ENCODE results near the gene MME.

Gene MME

GRCh38 chr3:155231792-155232191 is 151.7 kb downstream of the MME start:
- no peak for TF ChIP-seq EGR1 (IDR thresholded peaks at IDR 0.05)
- no peak for TF ChIP-seq TEAD4 (IDR thresholded peaks at IDR 0.05)
- TF ChIP-seq REST (IDR thresholded peaks at IDR 0.05; ENCODE audit: low read depth): no peak
- no peak for TF ChIP-seq CEBPB (IDR thresholded peaks at IDR 0.05)
- no peak for TF ChIP-seq YY1 (IDR thresholded peaks at IDR 0.05; ENCODE audit: low read depth)
- TF ChIP-seq TCF12 (IDR thresholded peaks at IDR 0.05; ENCODE audit: low read depth): no peak
- no peak for TF ChIP-seq FOXM1 (IDR thresholded peaks at IDR 0.05; ENCODE audit: borderline replicate concordance, low read depth)

- TF ChIP-seq CREB1 (IDR thresholded peaks at IDR 0.05; ENCODE audit: low read depth): no peak
- TF ChIP-seq RAD21 (IDR thresholded peaks at IDR 0.05; ENCODE audit: low read depth): no peak
- TF ChIP-seq CEBPB (IDR thresholded peaks at IDR 0.05): 0 out of 2 replicates have a peak, but pooled peaks have one; percentile 7
- TF ChIP-seq EGR1 (IDR thresholded peaks at IDR 0.05): no peak
These were observed 152.5 kb downstream of the MME start for GRCh38 chr3:155232605-155233004.

- TF ChIP-seq REST (IDR thresholded peaks at IDR 0.05; ENCODE audit: low read depth) (no peak), EP300 (IDR thresholded peaks at IDR 0.05; ENCODE audit: borderline replicate concordance) (no peak), USF1 (IDR thresholded peaks at IDR 0.05) (no peak), CREB1 (IDR thresholded peaks at IDR 0.05; ENCODE audit: low read depth) (no peak), FOXM1 (IDR thresholded peaks at IDR 0.05; ENCODE audit: borderline replicate concordance, low read depth) (no peak), YY1 (IDR thresholded peaks at IDR 0.05; ENCODE audit: low read depth) (no peak), EGR1 (IDR thresholded peaks at IDR 0.05) (no peak), ZBTB7A (IDR thresholded peaks at IDR 0.05; ENCODE audit: low read depth) (no peak), TEAD4 (IDR thresholded peaks at IDR 0.05) (no peak), TCF12 (IDR thresholded peaks at IDR 0.05; ENCODE audit: low read depth) (no peak), RAD21 (IDR thresholded peaks at IDR 0.05; ENCODE audit: low read depth) (no peak), NFIC (IDR thresholded peaks at IDR 0.05) (no peak), CEBPB (IDR thresholded peaks at IDR 0.05) (no peak), MAX (IDR thresholded peaks at IDR 0.05) (no peak), TAF1 (IDR thresholded peaks at IDR 0.05; ENCODE audit: low read depth) (no peak)
These were observed 153.1 kb downstream of the MME start for GRCh38 chr3:155233213-155233612.

All from Ishikawa (cell line).